OCI-LY1 (cell line): ENCODE data around the gene ICE2.

Source experiments
- H2AFZ ChIP-seq: fragments of 200-600 bp; sonication (generic), shearing (Covaris generic); 2 replicates; pipeline ENCODE4 v1.6.0; 2014; ENCODE audit warnings: antibody characterized with exemption, mild to moderate bottlenecking, low read length
- H3F3A ChIP-seq: fragments of 200-600 bp; sonication (generic), shearing (Covaris generic); 2 replicates; pipeline ENCODE4 v1.6.0; 2014; ENCODE audit warnings: mild to moderate bottlenecking, antibody characterized with exemption, low read length, moderate library complexity; ENCODE audit not compliant: insufficient read depth
- H3K27ac ChIP-seq: fragments of 200-600 bp; sonication (generic); 2 replicates; pipeline ENCODE4 v1.5.1; 2014; ENCODE audit warnings: low read length, mixed run types, mild to moderate bottlenecking, low read depth; ENCODE audit not compliant: poor library complexity, severe bottlenecking
- H3K27me3 ChIP-seq: fragments of 200-600 bp; sonication (generic); 2 replicates; pipeline ENCODE4 v1.6.0; 2014; ENCODE audit warnings: antibody characterized with exemption, mild to moderate bottlenecking, low read length, moderate library complexity; ENCODE audit not compliant: insufficient read depth
- H3K36me3 ChIP-seq: fragments of 200-600 bp; sonication (generic); 2 replicates; pipeline ENCODE4 v1.6.1; 2014; ENCODE audit warnings: mild to moderate bottlenecking, antibody characterized with exemption, low read length, moderate library complexity, mixed read lengths; ENCODE audit not compliant: insufficient read depth
- H3K4me1 ChIP-seq: fragments of 200-600 bp; sonication (generic); 2 replicates; pipeline ENCODE4 v1.5.1; 2014; ENCODE audit warnings: mild to moderate bottlenecking, low read length, moderate library complexity; ENCODE audit not compliant: insufficient read depth, severe bottlenecking
- H3K4me2 ChIP-seq: fragments of 200-600 bp; sonication (generic), shearing (Covaris generic); 2 replicates; pipeline ENCODE4 v1.6.1; 2014; ENCODE audit warnings: low read length
- H3K4me3 ChIP-seq: fragments of 200-600 bp; sonication (generic); 2 replicates; pipeline ENCODE4 v1.5.1; 2014; ENCODE audit warnings: low read length, low read depth, mild to moderate bottlenecking, mixed read lengths; ENCODE audit not compliant: poor library complexity, severe bottlenecking
- H3K79me2 ChIP-seq: fragments of 200-600 bp; shearing (Covaris generic); 2 replicates; pipeline ENCODE4 v1.6.1; 2016; ENCODE audit warnings: mixed run types, low read length, mixed read lengths; ENCODE audit not compliant: insufficient read depth
- H3K9ac ChIP-seq: fragments of 200-600 bp; sonication (generic), shearing (Covaris generic); 2 replicates; pipeline ENCODE4 v1.6.1; 2014; ENCODE audit warnings: mild to moderate bottlenecking, low read length, mixed read lengths
- H3K9me2 ChIP-seq: fragments of 200-600 bp; sonication (generic), shearing (Covaris generic); 2 replicates; pipeline ENCODE4 v1.6.1; 2014; ENCODE audit warnings: low read depth, mild to moderate bottlenecking, low read length, mixed read lengths
- H3K9me3 ChIP-seq: fragments of 200-600 bp; shearing (Covaris generic); 2 replicates; pipeline ENCODE4 v1.6.1; 2014; ENCODE audit warnings: low read length, mixed read lengths
- H4K20me1 ChIP-seq: fragments of 200-600 bp; sonication (generic), shearing (Covaris generic); 2 replicates; pipeline ENCODE4 v1.6.0; 2016; ENCODE audit warnings: mild to moderate bottlenecking, low read length; ENCODE audit not compliant: insufficient read depth
- CTCF ChIP-seq: fragments of 200-600 bp; sonication (generic), shearing (Covaris generic); IDR thresholded peaks from 2 replicates; pipeline ENCODE4 v1.5.1; 2017; ENCODE audit warnings: mild to moderate bottlenecking, antibody characterized with exemption, low read length, moderate library complexity, mixed read lengths
- EZH2 ChIP-seq: fragments of 200-600 bp; sonication (generic), shearing (Covaris generic); IDR thresholded peaks from 2 replicates; pipeline ENCODE4 v1.8.0; 2017; ENCODE audit warnings: borderline replicate concordance, mixed run types, mild to moderate bottlenecking, antibody characterized with exemption, low read length, moderate library complexity, mixed read lengths

The ICE2 gene

GRCh38 chr15:60448668-60449360, 30.1 kb downstream of the ICE2 start:
- H3K79me2 ChIP-seq: no peaks in the 10 kb centered on the region
- H3K4me1 ChIP-seq: no peaks in the 10 kb centered on the region
- no peaks in the 10 kb centered on the region for H3K9me3 ChIP-seq
- H3K4me3 ChIP-seq: no peak overlapping the region
- no peaks in the 10 kb centered on the region for H4K20me1 ChIP-seq
- H3K36me3 ChIP-seq: peaks cover 43% of the 10 kb centered on the region
- H3K9me2 ChIP-seq: no peaks in the 10 kb centered on the region
- no peak for TF ChIP-seq EZH2
- TF ChIP-seq CTCF: no peak
- H2AFZ ChIP-seq: no peak overlapping the region
- no peaks in the 10 kb centered on the region for H3F3A ChIP-seq
- H3K4me2 ChIP-seq: no peak overlapping the region
- H3K27me3 ChIP-seq: no peaks in the 10 kb centered on the region
- H3K9ac ChIP-seq: no peak overlapping the region
- no peak overlapping the region for H3K27ac ChIP-seq

GRCh38 chr15:60444289-60444912, 34.5 kb downstream of the ICE2 start:
- Histone ChIP-seq H3K4me1 (no peaks in the 10 kb centered on the region), H3K27me3 (no peaks in the 10 kb centered on the region), H3K4me3 (no peak overlapping the region), H3K4me2 (no peak overlapping the region), H3K9me3 (no peaks in the 10 kb centered on the region), H3K9me2 (no peaks in the 10 kb centered on the region), H3F3A (no peaks in the 10 kb centered on the region), H2AFZ (no peak overlapping the region), H3K36me3 (peaks cover 33% of the 10 kb centered on the region), H4K20me1 (no peaks in the 10 kb centered on the region), H3K27ac (no peak overlapping the region), H3K9ac (no peak overlapping the region), H3K79me2 (no peaks in the 10 kb centered on the region)
- no peak for TF ChIP-seq EZH2
- TF ChIP-seq CTCF: no peak

GRCh38 chr15:60442763-60443162, 36.2 kb downstream of the ICE2 start:
- Histone ChIP-seq H3K4me3 (no peak overlapping the region), H3F3A (no peaks in the 10 kb centered on the region), H3K9me2 (no peaks in the 10 kb centered on the region), H3K79me2 (no peaks in the 10 kb centered on the region), H3K4me2 (no peak overlapping the region), H3K9me3 (no peaks in the 10 kb centered on the region), H3K36me3 (peaks cover 25% of the 10 kb centered on the region), H4K20me1 (no peaks in the 10 kb centered on the region), H3K4me1 (no peaks in the 10 kb centered on the region), H3K9ac (no peak overlapping the region), H3K27ac (no peak overlapping the region), H3K27me3 (no peaks in the 10 kb centered on the region), H2AFZ (no peak overlapping the region)
- TF ChIP-seq CTCF (no peak), EZH2 (no peak)
